GM21526 (cell line): ENCODE results near the gene CUL1.

Experiments
- ATAC-seq: cut with Tn5 transposase; IDR thresholded peaks from one replicate; pipeline ENCODE4 v1.9.1; 2021; ENCODE audit warnings: moderate library complexity; ENCODE audit not compliant: unreplicated experiment, low FRiP score

The CUL1 gene

DNA sequence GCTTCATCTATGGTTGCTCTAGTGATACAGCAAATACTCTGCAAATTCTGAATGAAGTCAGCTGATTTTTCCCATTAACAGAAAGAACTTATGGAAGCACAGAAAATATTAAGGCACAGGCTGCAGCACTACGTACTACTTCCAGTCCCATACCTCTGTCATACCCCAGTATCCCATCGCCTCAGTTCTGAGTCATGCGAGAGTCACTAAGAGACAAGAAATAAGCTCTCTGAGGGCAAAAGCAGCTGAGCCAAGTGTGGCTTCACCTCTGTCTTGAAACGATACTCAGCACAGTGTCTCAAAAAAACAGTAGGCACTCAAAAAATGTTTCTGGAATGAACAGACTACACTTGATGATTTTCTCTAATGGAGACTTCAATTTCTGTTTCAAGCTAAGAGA is 137.2 kb downstream of the CUL1 start:
- no peak for ATAC-seq

GRCh38 chr7:148838905-148839304 is 140.2 kb downstream of the CUL1 start:
- no peak for ATAC-seq

DNA sequence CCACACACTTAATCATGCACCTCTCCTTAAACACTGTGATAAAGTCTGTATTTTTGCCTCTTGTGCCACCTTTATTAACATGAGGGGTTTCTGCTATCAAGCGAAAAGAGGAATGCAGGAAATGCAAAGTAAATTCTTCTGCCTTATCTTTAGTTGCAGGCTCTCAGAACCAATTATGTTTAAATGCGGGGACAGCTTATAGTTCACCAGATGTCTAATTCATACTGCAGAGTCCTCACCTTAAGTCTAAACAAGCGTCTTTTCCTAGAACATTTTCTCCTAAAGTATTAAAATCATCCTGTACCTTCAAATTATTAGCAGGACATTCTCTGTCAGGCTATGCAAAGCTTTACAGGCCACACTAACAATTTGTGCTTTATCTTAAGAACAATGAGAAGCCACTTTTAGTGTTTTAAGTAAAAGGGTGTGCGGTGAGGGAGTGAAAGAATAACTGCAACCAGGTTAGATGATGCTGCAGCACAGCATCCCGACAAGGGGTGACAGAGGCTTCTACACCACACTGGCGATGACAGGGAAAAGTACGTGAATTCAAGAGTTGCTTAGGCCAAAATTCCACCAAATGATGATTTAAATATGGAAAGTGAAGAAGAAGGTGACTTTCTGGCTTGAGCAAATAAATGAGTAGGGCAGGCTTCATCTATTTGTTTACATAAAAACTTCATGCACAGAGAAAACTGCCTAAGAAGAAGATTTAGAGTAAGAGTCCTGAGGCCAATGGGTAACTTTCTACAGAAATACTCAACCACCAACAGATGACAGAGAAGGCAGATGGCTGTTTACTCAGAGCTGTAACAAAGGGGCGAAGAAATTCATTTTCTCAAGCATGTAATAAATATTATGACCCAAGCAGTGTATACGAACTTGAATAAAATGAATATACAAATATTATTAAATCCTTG is 149.4 kb downstream of the CUL1 start:
- ATAC-seq: no peak

DNA sequence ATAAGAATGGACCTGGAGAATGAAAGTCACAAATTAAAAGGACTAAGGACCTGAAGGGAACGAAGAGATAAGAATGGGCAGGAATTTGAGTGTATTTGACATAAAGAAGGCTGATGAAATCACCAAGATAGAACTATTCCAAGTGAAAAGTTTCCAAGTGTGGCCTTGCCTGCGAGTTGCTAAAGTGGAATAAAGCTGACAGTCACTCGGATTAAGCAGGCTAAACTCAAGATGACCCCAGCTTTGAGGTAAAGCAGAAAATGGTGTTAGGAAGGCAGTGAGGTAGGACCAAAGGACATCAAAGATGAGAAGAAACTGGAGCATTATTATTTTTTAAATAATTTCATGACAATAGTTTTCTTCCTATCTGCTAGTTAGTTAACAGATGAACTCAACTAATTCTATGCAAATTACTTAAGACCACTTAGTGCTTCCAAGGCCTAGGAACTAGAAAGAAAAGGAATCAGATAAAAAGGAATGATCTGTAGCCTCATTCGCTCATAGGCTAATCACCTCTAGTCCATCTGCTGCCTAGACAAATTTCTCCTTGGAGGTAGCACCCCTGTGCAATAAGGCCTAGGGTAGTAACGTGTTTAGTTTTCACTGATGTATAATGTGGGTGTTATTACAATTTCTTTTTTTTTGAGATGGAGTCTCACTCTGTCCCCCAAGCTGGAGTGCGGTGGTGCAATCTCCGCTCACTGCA is 150.8 kb downstream of the CUL1 start:
- ATAC-seq: no peak

DNA sequence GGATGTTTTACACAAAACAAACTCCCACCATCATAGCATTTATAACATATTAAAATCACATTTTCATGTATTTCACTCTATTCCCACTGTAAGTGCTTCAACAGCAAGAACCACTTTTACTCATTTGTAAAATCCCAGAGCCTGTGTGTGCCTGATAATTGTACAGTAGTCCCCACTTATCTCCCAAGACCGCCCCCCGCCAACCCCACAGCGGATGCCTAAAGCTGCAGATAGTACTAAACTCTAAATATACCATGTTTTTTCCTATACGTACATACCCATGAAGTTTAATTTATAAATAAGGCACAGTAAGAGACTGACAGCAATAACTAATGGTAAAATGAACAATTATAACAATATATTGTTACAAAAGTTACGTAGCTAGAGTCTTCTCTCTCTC is 151.9 kb downstream of the CUL1 start:
- no peak for ATAC-seq
